HG03097 (cell line): Measurements from ENCODE around the gene CALML6.
"Not testable (repeated sequence)": the region's sequence is repeated elsewhere in the genome, so short reads cannot be mapped to it uniquely, and the experiment has no call there.

Source experiments
- ATAC-seq: cut with Tn5 transposase; IDR thresholded peaks from one replicate; pipeline ENCODE4 v1.9.1; 2021; ENCODE audit not compliant: unreplicated experiment, low FRiP score

Gene CALML6

GRCh38 chr1:1914971-1915692, at the start of gene CALML6:
TSS of gene CALML6 (plus strand) at chr1:1915260. CDS start at chr1:1915281, 21 bp downstream.
- ATAC-seq, result no peak

- ATAC-seq, result no peak
These were observed 47.9 kb upstream of the CALML6 start for GRCh38 chr1:1867164-1867563.

- no peak for ATAC-seq
These were observed 45.6 kb upstream of the CALML6 start for GRCh38 chr1:1869469-1869868.

GRCh38 chr1:1872329-1872994, 42.6 kb upstream of the CALML6 start:
- ATAC-seq, result no peak

GRCh38 chr1:1873186-1873585, 41.9 kb upstream of the CALML6 start:
- no peak for ATAC-seq

GRCh38 chr1:1874901-1875300, 40.2 kb upstream of the CALML6 start:
- ATAC-seq, result no peak

- ATAC-seq, result no peak
These were observed 39.1 kb upstream of the CALML6 start for GRCh38 chr1:1875932-1876331.

- no peak for ATAC-seq
These were observed 38.6 kb upstream of the CALML6 start for GRCh38 chr1:1876335-1876930.

GRCh38 chr1:1877865-1878436, 37.1 kb upstream of the CALML6 start:
- ATAC-seq, result no peak

- no peak for ATAC-seq
These were observed 35.1 kb upstream of the CALML6 start for GRCh38 chr1:1879942-1880341.

GRCh38 chr1:1880617-1881312, 34.3 kb upstream of the CALML6 start:
- ATAC-seq, result no peak

- no peak for ATAC-seq
These were observed 33.3 kb upstream of the CALML6 start for GRCh38 chr1:1881727-1882126.

GRCh38 chr1:1883092-1883873, 31.8 kb upstream of the CALML6 start:
- ATAC-seq, result no peak

- not testable (repeated sequence) for ATAC-seq
These were observed 31.2 kb upstream of the CALML6 start for GRCh38 chr1:1883890-1884289.

- no peak for ATAC-seq
These were observed 25.8 kb upstream of the CALML6 start for GRCh38 chr1:1889090-1889750.

- peak; percentile 39 for ATAC-seq
These were observed 25.1 kb upstream of the CALML6 start for GRCh38 chr1:1889847-1890505.

GRCh38 chr1:1890506-1891348, 24.3 kb upstream of the CALML6 start, which contains the start of gene GNB1:
TSS of gene GNB1 (minus strand) at chr1:1891087. CDS start at chr1:1825453, 65,634 bp downstream.
- ATAC-seq, result peak; percentile 62
